Progenitor cell of endocrine pancreas (in vitro differentiated cells): ENCODE results near the gene TRIM41. TPM values are rescaled to one million over a fixed set of nuclear protein-coding genes. Genes with fewer than 3 reads are reported as not detected.

Experiments used
- DNase-seq: peaks from one replicate; pipeline ENCODE4 v3.0.0; 2021; ENCODE audit warnings: low spot score; ENCODE audit not compliant: unreplicated experiment
- H3K27ac Mint-ChIP-seq: 2 replicates; pipeline ENCODE4 v1.8.0; 2021; ENCODE audit warnings: mild to moderate bottlenecking, moderate library complexity, mixed read lengths
- H3K27me3 Mint-ChIP-seq: 2 replicates; pipeline ENCODE4 v1.8.0; 2021; ENCODE audit warnings: mixed read lengths
- H3K36me3 Mint-ChIP-seq: 2 replicates; pipeline ENCODE4 v1.8.0; 2022; ENCODE audit warnings: mixed read lengths; ENCODE audit not compliant: insufficient read depth
- H3K4me1 Mint-ChIP-seq: 2 replicates; pipeline ENCODE4 v1.8.0; 2021; ENCODE audit warnings: low read depth, mixed read lengths
- H3K4me3 Mint-ChIP-seq: 2 replicates; pipeline ENCODE4 v1.8.0; 2021; ENCODE audit warnings: low read depth, mild to moderate bottlenecking, moderate library complexity, mixed read lengths
- H3K9me3 Mint-ChIP-seq: 2 replicates; pipeline ENCODE4 v1.8.0; 2021; ENCODE audit warnings: low read depth, mixed read lengths
- total RNA-seq: library from RNA; stranded (reverse); gene quantifications from 2 replicates; pipeline ENCODE4 v1.2.1, GENCODE V29; 2021
- TF ChIP-seq, protein P1 (sequence below): fragments of 200-600 bp; sonication (generic); IDR thresholded peaks from one replicate; pipeline ENCODE4 v1.5.0; 2021; ENCODE audit warnings: antibody characterized with exemption, mild to moderate bottlenecking; ENCODE audit not compliant: unreplicated experiment

The TRIM41 gene
- total RNA-seq, 1 donor from 2014 or later = 37.6 TPM

DNA sequence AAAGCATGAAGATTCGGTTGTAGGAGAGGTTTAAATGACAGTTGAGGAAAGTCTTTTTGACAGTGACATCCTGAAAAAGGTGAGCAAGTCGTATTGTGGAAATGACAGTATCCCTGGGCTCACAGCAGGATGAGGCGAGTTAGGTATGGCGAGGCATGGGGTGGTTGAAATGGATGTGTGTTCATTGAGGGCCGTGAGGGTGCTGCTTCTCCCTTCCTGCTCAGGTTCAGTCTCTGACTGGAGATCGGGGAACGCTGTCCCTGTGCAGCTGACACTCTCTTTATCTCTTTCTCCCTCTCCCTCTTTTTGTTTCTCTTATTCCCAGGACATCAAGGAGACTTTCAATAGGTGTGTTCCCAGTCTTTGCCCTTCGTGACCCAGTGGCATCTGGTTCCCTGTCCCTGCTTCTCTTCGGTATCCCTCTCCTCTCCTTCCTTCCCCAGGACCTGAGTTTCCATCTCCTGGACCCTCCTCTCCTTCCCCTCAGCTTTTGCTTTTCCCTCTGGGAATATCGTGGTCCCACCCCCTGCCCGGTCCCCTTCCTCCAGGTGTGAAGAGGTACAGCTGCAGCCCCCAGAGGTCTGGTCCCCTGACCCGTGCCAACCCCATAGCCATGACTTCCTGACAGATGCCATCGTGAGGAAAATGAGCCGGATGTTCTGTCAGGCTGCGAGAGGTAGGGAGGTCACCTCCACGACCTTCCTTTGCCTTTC is 10.2 kb downstream of the TRIM41 start:
- Mint-ChIP-seq H3K4me3 (no peak overlapping the region), H3K27ac (peak overlapping the region; percentile 34), H3K9me3 (no peaks in the 10 kb centered on the region), H3K27me3 (no peaks in the 10 kb centered on the region), H3K36me3 (peaks cover 13% of the 10 kb centered on the region), H3K4me1 (no peaks in the 10 kb centered on the region)
- DNase-seq = no peak
- TF ChIP-seq, protein P1, sequence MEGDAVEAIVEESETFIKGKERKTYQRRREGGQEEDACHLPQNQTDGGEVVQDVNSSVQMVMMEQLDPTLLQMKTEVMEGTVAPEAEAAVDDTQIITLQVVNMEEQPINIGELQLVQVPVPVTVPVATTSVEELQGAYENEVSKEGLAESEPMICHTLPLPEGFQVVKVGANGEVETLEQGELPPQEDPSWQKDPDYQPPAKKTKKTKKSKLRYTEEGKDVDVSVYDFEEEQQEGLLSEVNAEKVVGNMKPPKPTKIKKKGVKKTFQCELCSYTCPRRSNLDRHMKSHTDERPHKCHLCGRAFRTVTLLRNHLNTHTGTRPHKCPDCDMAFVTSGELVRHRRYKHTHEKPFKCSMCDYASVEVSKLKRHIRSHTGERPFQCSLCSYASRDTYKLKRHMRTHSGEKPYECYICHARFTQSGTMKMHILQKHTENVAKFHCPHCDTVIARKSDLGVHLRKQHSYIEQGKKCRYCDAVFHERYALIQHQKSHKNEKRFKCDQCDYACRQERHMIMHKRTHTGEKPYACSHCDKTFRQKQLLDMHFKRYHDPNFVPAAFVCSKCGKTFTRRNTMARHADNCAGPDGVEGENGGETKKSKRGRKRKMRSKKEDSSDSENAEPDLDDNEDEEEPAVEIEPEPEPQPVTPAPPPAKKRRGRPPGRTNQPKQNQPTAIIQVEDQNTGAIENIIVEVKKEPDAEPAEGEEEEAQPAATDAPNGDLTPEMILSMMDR = no peak

DNA sequence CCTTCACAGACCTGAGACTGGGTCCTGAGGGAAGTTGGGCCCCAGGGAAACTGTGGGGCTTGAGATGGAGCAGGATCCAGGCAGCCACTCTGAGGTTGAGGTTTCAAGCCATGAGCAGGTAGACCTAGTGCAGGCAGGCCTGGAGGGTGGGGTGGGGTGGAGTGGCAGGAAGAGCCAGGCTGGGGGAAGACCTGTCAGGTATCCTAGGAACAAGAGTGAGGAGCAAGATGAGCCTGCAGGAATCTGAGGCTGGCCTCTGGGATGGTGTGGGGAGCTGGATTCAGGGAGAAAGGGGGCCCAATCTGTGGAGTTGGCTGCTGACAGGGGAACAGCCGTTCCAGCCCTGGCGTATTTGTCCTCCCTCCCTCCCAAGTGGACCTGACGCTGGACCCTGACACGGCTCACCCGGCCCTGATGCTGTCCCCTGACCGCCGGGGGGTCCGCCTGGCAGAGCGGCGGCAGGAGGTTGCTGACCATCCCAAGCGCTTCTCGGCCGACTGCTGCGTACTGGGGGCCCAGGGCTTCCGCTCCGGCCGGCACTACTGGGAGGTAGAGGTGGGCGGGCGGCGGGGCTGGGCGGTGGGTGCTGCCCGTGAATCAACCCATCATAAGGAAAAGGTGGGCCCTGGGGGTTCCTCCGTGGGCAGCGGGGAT is 10.8 kb downstream of the TRIM41 start:
- no peak for DNase-seq
- Mint-ChIP-seq H3K4me3 (no peak overlapping the region), H3K27me3 (no peaks in the 10 kb centered on the region), H3K4me1 (no peaks in the 10 kb centered on the region), H3K36me3 (peaks cover 18% of the 10 kb centered on the region), H3K27ac (no peak overlapping the region), H3K9me3 (no peaks in the 10 kb centered on the region)
- TF ChIP-seq, protein P1 = no peak

DNA sequence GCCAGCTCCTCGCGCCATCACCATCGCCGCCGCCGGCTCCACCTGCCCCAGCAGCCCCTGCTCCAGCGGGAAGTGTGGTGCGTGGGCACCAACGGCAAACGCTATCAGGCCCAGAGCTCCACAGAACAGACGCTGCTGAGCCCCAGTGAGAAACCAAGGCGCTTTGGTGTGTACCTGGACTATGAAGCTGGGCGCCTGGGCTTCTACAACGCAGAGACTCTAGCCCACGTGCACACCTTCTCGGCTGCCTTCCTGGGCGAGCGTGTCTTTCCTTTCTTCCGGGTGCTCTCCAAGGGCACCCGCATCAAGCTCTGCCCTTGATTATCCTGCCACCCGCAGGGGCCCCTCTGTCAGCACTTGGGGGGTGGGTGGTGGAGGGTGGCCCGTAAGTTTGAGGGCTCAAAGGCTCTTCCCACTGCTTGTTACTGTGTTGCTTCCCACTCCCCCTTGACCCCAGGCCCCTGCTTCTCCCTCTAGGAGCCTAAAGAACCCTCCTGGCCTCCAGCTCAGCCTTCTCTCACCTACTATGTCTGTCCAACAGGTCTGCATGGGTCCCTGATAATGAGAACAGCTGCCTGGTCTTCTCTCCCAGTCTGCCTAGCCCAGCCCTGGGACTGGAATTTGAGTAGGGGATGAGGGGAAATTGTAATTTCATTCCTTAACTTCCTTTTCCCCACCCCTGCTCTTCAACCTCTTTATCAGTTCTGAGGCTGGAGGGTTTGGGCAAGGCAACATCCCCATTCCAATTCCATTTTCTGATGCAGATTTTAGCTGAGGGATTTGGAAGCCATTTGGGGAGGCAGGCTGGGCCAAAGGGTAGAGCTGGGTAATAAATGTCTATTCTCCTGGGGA is 11.6 kb downstream of the TRIM41 start:
- Mint-ChIP-seq H3K4me1 (no peaks in the 10 kb centered on the region), H3K27ac (peak overlapping the region; percentile 64), H3K27me3 (no peaks in the 10 kb centered on the region), H3K9me3 (no peaks in the 10 kb centered on the region), H3K36me3 (peaks cover 21% of the 10 kb centered on the region), H3K4me3 (no peak overlapping the region)
- TF ChIP-seq, protein P1 = no peak
- no peak for DNase-seq

DNA sequence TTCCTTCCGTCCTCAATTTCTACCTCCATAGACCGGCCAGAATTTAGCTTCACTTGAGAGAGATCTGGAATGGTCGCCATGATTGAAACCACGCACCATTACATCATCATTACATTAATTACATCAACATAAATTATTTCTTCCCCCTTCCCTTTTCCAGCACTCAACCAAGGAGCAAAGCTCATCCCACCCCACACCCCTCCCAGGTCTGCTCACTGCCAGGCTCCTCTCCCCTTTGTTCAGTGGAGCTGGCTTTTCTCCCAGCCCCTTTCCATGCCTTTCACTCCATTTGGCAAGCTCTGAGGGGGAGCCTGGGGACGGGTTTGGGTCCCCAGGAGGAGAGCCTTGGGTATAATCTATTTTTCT is 12.2 kb downstream of the TRIM41 start:
- DNase-seq = no peak
- Mint-ChIP-seq H3K27me3 (no peaks in the 10 kb centered on the region), H3K9me3 (no peaks in the 10 kb centered on the region), H3K4me3 (no peak overlapping the region), H3K36me3 (peaks cover 21% of the 10 kb centered on the region), H3K4me1 (no peaks in the 10 kb centered on the region), H3K27ac (peak overlapping the region; percentile 64)
- TF ChIP-seq, protein P1 = no peak

DNA sequence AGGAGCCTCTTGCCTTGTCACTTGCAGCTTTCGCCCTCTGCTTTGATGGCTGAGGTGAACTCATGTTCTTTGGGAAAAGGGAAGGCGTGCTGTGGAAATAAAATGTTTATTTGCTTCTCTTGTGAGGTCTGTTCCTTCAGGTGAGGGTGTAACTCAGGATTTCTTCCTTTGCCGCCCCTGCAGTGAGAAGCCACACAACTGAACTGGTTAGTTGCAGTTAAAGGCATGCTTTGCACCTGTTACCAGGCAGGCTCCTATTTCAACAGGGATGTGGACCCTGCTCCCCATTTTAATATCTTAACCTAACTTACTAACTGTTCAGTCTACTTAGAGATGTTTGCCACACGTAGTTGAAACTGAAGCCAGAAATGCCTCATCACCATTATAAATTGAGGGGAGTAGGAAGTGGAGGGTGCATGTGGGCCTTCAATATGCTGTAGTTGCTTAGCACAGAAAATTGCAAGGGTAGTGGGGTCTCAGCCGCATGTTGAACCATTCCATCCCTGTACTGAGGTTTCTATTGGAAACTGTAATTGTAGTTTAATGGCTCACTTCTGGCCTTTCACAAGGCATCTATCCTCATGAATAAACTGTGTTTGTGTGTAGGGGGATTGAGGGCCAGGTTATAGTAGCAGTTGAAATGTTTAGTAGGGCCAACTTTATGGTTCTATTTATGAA is 12.7 kb downstream of the TRIM41 start:
- TF ChIP-seq, protein P1 = no peak
- H3K27me3 Mint-ChIP-seq = no peaks in the 10 kb centered on the region
- no peak for DNase-seq
- no peaks in the 10 kb centered on the region for H3K9me3 Mint-ChIP-seq
- H3K4me1 Mint-ChIP-seq = no peaks in the 10 kb centered on the region
- H3K36me3 Mint-ChIP-seq = peaks cover 21% of the 10 kb centered on the region
- H3K4me3 Mint-ChIP-seq = no peak overlapping the region
- peak overlapping the region; percentile 37 for H3K27ac Mint-ChIP-seq
